22Rv1 (cell line): ENCODE data around the gene RIPK3.

ENCODE experiments used
- CTCF ChIP-seq: fragments of 450-650 bp; IDR thresholded peaks from 2 replicates; pipeline ENCODE4 v1.5.1; 2017; ENCODE audit warnings: mild to moderate bottlenecking
- ZFX ChIP-seq: fragments of 450-650 bp; IDR thresholded peaks from 2 replicates; pipeline ENCODE4 v1.6.1; 2017; ENCODE audit warnings: antibody characterized with exemption, borderline replicate concordance

DNA sequence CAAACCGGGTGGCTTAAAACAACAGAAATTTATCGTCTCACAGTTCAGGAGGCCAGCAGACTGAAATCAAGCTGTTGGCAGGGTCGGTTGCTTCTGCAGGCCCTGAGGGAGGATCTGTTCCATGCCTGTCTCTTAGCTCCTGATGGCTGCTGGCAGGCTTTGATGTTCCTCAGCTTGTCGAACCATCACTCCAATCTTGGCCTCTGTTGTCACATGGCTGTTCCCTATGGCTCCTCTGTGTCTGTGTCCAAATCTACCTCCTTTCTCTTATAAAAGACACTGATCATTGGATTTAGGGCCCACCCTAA lies 42.2 kb upstream of the RIPK3 start:
- TF ChIP-seq CTCF (no peak), ZFX (no peak)
